SK-N-SH (cell line): Measurements from ENCODE around the gene NFIA. TPM values are rescaled to one million over a fixed set of nuclear protein-coding genes. Genes with fewer than 3 reads are reported as not detected.

Source experiments
- CTCF ChIA-PET: fragments of 300-600, 350-600 bp; formaldehyde crosslinking; extraction: SDS; loops from one replicate; lab custom pipeline; 2021; lab: Yijun Ruan, JAX
- POLR2A ChIA-PET: fragments of 350-600 bp; sonication (Branson Sonifier 250); formaldehyde crosslinking; extraction: SDS; loops from one replicate; lab custom pipeline; 2020; ENCODE audit warnings: antibody characterized with exemption, inconsistent platforms; lab: Yijun Ruan, JAX
- DNase-seq: peaks from one replicate; pipeline ENCODE4 v3.0.0; 2012
- H2AFZ ChIP-seq: fragments of 200-600 bp; sonication (generic); 2 replicates; pipeline ENCODE4 v1.8.1; 2016; ENCODE audit warnings: antibody characterized with exemption, mild to moderate bottlenecking, low read depth
- H3F3A ChIP-seq: fragments of 200-600 bp; sonication (generic); replicated peaks from 2 replicates; pipeline ENCODE3; 2016; ENCODE audit warnings: antibody characterized with exemption, mild to moderate bottlenecking; ENCODE audit not compliant: insufficient read depth
- H3K27ac ChIP-seq, 2 experiments: fragments of 200-500 bp in 1 of 2; fragments of 200-600 bp in 1 of 2; sonication (Bioruptor generic) in 1 of 2; sonication (generic), shearing (Covaris generic) in 1 of 2; 2 replicates each; pipeline versions ENCODE4 v1.5.1 to v1.6.1; 2014 to 2016; ENCODE audit warnings: low read depth in 2 of 2, inconsistent platforms in 1 of 2, low read length in 1 of 2, mild to moderate bottlenecking in 1 of 2, mixed read lengths in 1 of 2
- H3K27me3 ChIP-seq: fragments of 200-600 bp; sonication (generic), shearing (Covaris generic); 2 replicates; pipeline ENCODE4 v1.6.1; 2016; ENCODE audit warnings: mixed run types; ENCODE audit not compliant: insufficient read depth
- H3K36me3 ChIP-seq, 2 experiments: fragments of 200-500 bp in 1 of 2; fragments of 200-600 bp in 1 of 2; sonication (Bioruptor generic) in 1 of 2; sonication (generic) in 1 of 2; replicated peaks in 1 of 2; 2 replicates each; pipeline versions ENCODE3 to v1.5.1; 2014 to 2016; ENCODE audit warnings: low read length in 1 of 2, mild to moderate bottlenecking in 1 of 2; ENCODE audit not compliant: insufficient read depth in 2 of 2, control insufficient read depth in 1 of 2
- H3K4me1 ChIP-seq, 2 experiments: fragments of 200-500 bp in 1 of 2; fragments of 200-600 bp in 1 of 2; sonication (Bioruptor generic) in 1 of 2; sonication (generic), shearing (Covaris generic) in 1 of 2; 2 replicates each; pipeline versions ENCODE4 v1.5.1 to v1.6.1; 2014 to 2016; ENCODE audit warnings: low read depth in 1 of 2, low read length in 1 of 2, mixed run types in 1 of 2; ENCODE audit not compliant: insufficient read depth in 2 of 2, control insufficient read depth in 1 of 2
- H3K4me2 ChIP-seq: fragments of 200-600 bp; sonication (generic), shearing (Covaris generic); 2 replicates; pipeline ENCODE4 v1.6.1; 2017; ENCODE audit warnings: mixed run types
- H3K4me3 ChIP-seq, 2 experiments: fragments of 200-500 bp in 1 of 2; fragments of 200-600 bp in 1 of 2; sonication (Bioruptor generic) in 1 of 2; sonication (generic), shearing (Covaris generic) in 1 of 2; 2 replicates each; pipeline versions ENCODE4 v1.5.1 to v1.8.1; 2014 to 2016; ENCODE audit warnings: low read depth in 2 of 2, inconsistent platforms in 1 of 2, low read length in 1 of 2, mild to moderate bottlenecking in 1 of 2, mixed read lengths in 1 of 2, moderate library complexity in 1 of 2
- H3K79me2 ChIP-seq: fragments of 200-600 bp; sonication (generic); 2 replicates; pipeline ENCODE4 v1.8.1; 2017; ENCODE audit warnings: mild to moderate bottlenecking; ENCODE audit not compliant: insufficient read depth
- H3K9ac ChIP-seq: fragments of 200-600 bp; sonication (generic); 2 replicates; pipeline ENCODE4 v1.6.1; 2017; ENCODE audit warnings: mixed run types
- H3K9me2 ChIP-seq: fragments of 200-600 bp; sonication (generic); 2 replicates; pipeline ENCODE4 v1.6.1; 2017; ENCODE audit warnings: mixed run types
- H3K9me3 ChIP-seq: fragments of 200-600 bp; sonication (generic); 2 replicates; pipeline ENCODE4 v1.6.1; 2017; ENCODE audit warnings: mixed run types, mild to moderate bottlenecking, moderate library complexity
- H4K20me1 ChIP-seq: fragments of 200-600 bp; sonication (generic); 2 replicates; pipeline ENCODE4 v1.6.1; 2017; ENCODE audit warnings: mild to moderate bottlenecking, mixed run types; ENCODE audit not compliant: insufficient read depth
- EP300 ChIP-seq, 2 experiments: IDR thresholded peaks; 2 replicates each; pipeline versions ENCODE4 v1.4.0 to v1.6.1; 2012; ENCODE audit warnings: borderline replicate concordance in 1 of 2, low read depth in 1 of 2, low read length in 1 of 2
- FOSL2 ChIP-seq: IDR thresholded peaks from 2 replicates; pipeline ENCODE4 v1.4.0; 2012; ENCODE audit warnings: low read depth, mild to moderate bottlenecking, moderate library complexity, borderline replicate concordance
- FOXM1 ChIP-seq: IDR thresholded peaks from 2 replicates; pipeline ENCODE4 v1.4.0; 2012; ENCODE audit warnings: low read depth, mild to moderate bottlenecking
- GABPA ChIP-seq: IDR thresholded peaks from 2 replicates; pipeline ENCODE4 v1.4.0; 2012; ENCODE audit warnings: low read depth, mild to moderate bottlenecking
- GATA2 ChIP-seq: sonication (generic); formaldehyde crosslinking; IDR thresholded peaks from 2 replicates; pipeline ENCODE4 v1.5.0; 2020; ENCODE audit warnings: mild to moderate bottlenecking, missing genetic modification reagents
- JUND ChIP-seq: IDR thresholded peaks from 2 replicates; pipeline ENCODE4 v1.4.0; 2012
- MAX ChIP-seq: IDR thresholded peaks from 2 replicates; pipeline ENCODE4 v1.4.0; 2012; ENCODE audit warnings: low read depth
- NFIC ChIP-seq: IDR thresholded peaks from 2 replicates; pipeline ENCODE4 v1.4.0; 2012; ENCODE audit warnings: borderline replicate concordance
- NRF1 ChIP-seq: IDR thresholded peaks from 2 replicates; pipeline ENCODE4 v1.6.1; 2012; ENCODE audit warnings: low read depth, mild to moderate bottlenecking, low read length
- SMC3 ChIP-seq: IDR thresholded peaks from 2 replicates; pipeline ENCODE4 v1.6.1; 2012; ENCODE audit warnings: low read depth, low read length, improper control_type of control experiment
- YY1 ChIP-seq: IDR thresholded peaks from 2 replicates; pipeline ENCODE4 v1.4.0; 2012; ENCODE audit warnings: low read depth, mild to moderate bottlenecking
- ZBTB33 ChIP-seq: IDR thresholded peaks from 2 replicates; pipeline ENCODE4 v1.4.0; 2012; ENCODE audit warnings: low read depth, borderline replicate concordance
- WGBS: methylation state at CpG from one replicate; pipeline ENCODE4 v1.1.6; 2017; ENCODE audit warnings: low lambda C conversion rate; 5-methylcytosine and 5-hydroxymethylcytosine counted together
- polyA plus RNA-seq, 3 experiments: library from polyadenylated mRNA; depleted of rRNA; stranded (reverse); fragments of >200 nt; gene quantifications; 2 replicates each; pipeline ENCODE4 v1.2.3, GENCODE V29; 2012
- TF ChIP-seq, protein P1 (sequence below): fragments of 150-350 bp; IDR thresholded peaks from 2 replicates; pipeline ENCODE4 v1.6.1; 2016; ENCODE audit warnings: mild to moderate bottlenecking, low read depth, low read length
- TF ChIP-seq, protein P2 (sequence below): fragments of 150-350 bp; IDR thresholded peaks from 2 replicates; pipeline ENCODE4 v1.6.1; 2017; ENCODE audit warnings: antibody characterized with exemption, low read length, low read depth, borderline replicate concordance

Gene NFIA
- polyA plus RNA-seq, 1 of the 3 experiments (the other 2 are of a cell fraction) = 3.3 TPM

DNA sequence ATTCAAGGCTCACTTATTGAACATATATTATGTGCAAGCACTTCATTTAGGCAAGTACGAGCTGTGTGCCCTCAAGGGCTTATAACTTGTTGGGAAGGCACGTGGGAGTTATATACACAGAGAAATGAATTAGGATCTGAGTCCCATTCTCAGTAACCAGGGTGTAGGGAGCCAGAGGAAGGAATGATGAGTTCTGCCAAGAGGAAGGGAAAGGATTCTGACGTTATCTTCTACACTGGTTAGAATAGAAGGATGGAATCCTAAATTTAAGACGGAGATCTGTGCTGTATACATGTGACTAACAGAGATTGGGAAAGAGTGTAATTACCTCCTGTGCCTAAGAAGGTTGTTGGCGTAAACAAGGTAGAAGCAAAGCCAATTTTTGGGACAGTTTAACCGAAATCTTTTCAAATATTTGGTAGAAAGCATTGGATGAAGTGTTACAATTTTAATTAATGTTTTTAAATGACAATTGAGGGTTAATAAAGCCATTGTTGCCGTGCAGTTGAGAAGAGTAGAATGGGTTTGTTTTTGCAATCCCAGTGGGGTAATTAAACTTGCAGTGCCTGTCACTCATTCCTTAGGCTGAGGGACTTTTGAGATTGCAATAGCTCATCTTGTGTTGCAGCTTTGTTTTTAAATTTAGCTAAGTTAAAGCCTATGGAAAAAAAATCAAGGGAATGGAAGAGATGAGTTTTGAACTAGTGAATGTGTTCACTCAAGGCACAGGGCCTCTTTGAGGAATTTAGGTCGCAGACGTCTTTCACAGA lies 177.2 kb downstream of the NFIA start:
- Histone ChIP-seq H3K27me3 (no peaks in the 10 kb centered on the region), H3K9me3 (no peaks in the 10 kb centered on the region), H3K27ac (no peak overlapping the region), H3K4me1 (peaks cover 2 to 7% of the 10 kb centered on the region in 2 experiments; a peak in 3 of 4 replicates), H3K9ac (no peak overlapping the region), H3K79me2 (no peaks in the 10 kb centered on the region), H3K9me2 (no peaks in the 10 kb centered on the region), H4K20me1 (no peaks in the 10 kb centered on the region), H3K36me3 (peaks cover 0 to 2% of the 10 kb centered on the region in 2 experiments), H3K4me2 (no peak overlapping the region), H3F3A (no peaks in the 10 kb centered on the region), H2AFZ (no peak overlapping the region), H3K4me3 (no peak overlapping the region)
- WGBS = 97% methylated on average over 9 of the region's 9 CpGs
- DNase-seq = no peak
- CTCF ChIA-PET = interaction anchor here (2.1 kb wide), 1 partner anchor 13 kb away, joined by 7 read pairs; no protein-coding TSS in a partner anchor
- POLR2A ChIA-PET = no interaction called here
- TF ChIP-seq, protein P1, sequence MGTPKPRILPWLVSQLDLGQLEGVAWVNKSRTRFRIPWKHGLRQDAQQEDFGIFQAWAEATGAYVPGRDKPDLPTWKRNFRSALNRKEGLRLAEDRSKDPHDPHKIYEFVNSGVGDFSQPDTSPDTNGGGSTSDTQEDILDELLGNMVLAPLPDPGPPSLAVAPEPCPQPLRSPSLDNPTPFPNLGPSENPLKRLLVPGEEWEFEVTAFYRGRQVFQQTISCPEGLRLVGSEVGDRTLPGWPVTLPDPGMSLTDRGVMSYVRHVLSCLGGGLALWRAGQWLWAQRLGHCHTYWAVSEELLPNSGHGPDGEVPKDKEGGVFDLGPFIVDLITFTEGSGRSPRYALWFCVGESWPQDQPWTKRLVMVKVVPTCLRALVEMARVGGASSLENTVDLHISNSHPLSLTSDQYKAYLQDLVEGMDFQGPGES = no peak
- TF ChIP-seq YY1 (no peak), GATA2 (no peak), FOSL2 (no peak), JUND (no peak), FOXM1 (no peak), NRF1 (no peak), SMC3 (no peak), GABPA (no peak), EP300 (IDR thresholded peaks at IDR 0.05; ENCODE audit: borderline replicate concordance in 1 of 2, low read depth in 1 of 2, low read length in 1 of 2) (no peak), NFIC (no peak), ZBTB33 (no peak), MAX (no peak)
- TF ChIP-seq, protein P2, sequence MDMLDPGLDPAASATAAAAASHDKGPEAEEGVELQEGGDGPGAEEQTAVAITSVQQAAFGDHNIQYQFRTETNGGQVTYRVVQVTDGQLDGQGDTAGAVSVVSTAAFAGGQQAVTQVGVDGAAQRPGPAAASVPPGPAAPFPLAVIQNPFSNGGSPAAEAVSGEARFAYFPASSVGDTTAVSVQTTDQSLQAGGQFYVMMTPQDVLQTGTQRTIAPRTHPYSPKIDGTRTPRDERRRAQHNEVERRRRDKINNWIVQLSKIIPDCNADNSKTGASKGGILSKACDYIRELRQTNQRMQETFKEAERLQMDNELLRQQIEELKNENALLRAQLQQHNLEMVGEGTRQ = no peak
